AG04450 (cell line): ENCODE measurements around the gene TOPAZ1. TPM values are rescaled to one million over a fixed set of nuclear protein-coding genes. Genes with fewer than 3 reads are reported as not detected.

Experiments
- CTCF ChIA-PET: fragments of 300-600, 350-600 bp; formaldehyde crosslinking; extraction: SDS; loops from one replicate; lab custom pipeline; 2022; ENCODE audit warnings: antibody characterized with exemption, inconsistent platforms; lab: Charles Lee
- POLR2A ChIA-PET: fragments of 350-600 bp; formaldehyde crosslinking; extraction: SDS; loops from one replicate; lab custom pipeline; 2021; ENCODE audit warnings: antibody characterized with exemption, inconsistent platforms; lab: Yijun Ruan, JAX
- DNase-seq: peaks from one replicate; pipeline ENCODE4 v3.0.0-alpha.2; 2011; ENCODE audit warnings: low read depth, low spot score
- H3K27ac ChIP-seq: one replicate; pipeline ENCODE4 v1.5.1; 2012; ENCODE audit warnings: low read depth, low read length, control low read depth
- H3K27me3 ChIP-seq: one replicate; pipeline ENCODE4 v1.6.0; 2012; ENCODE audit warnings: low read length; ENCODE audit not compliant: control insufficient read depth, insufficient read depth
- H3K4me3 ChIP-seq: 2 replicates; pipeline ENCODE4 v1.5.1; 2011; ENCODE audit warnings: mild to moderate bottlenecking, low read depth, low read length, control low read depth
- H3K9me3 ChIP-seq: 2 replicates; pipeline ENCODE4 v1.5.1; 2012; ENCODE audit warnings: low read length; ENCODE audit not compliant: control insufficient read depth, insufficient read depth
- CTCF ChIP-seq: IDR thresholded peaks from 2 replicates; pipeline ENCODE4 v1.5.1; 2011; ENCODE audit warnings: low read depth, low read length, control low read depth, inconsistent platforms
- polyA plus RNA-seq: library from polyadenylated mRNA; depleted of rRNA; stranded (reverse); fragments of >200 nt; gene quantifications from 2 replicates; pipeline ENCODE4 v1.2.3, GENCODE V29; 2011

Gene TOPAZ1
- polyA plus RNA-seq, 1 experiment: not detected

- DNase-seq: no peak
- no peak for TF ChIP-seq CTCF
- CTCF ChIA-PET: interaction anchor here (0.6 to 1.4 kb wide), 6 partner anchors 10 to 1919 kb away, joined by 3 to 8 read pairs (median 4); no protein-coding TSS in a partner anchor
- no peaks in the 10 kb centered on the region for H3K27me3 ChIP-seq
- no peaks in the 10 kb centered on the region for H3K9me3 ChIP-seq
- H3K27ac ChIP-seq: no peak overlapping the region
- H3K4me3 ChIP-seq: no peak overlapping the region
- POLR2A ChIA-PET: no interaction called here
These were observed 6.9 kb upstream of the TOPAZ1 start for GRCh38 chr3:44234648-44235268.

GRCh38 chr3:44235604-44236484 lies 5.8 kb upstream of the TOPAZ1 start:
- H3K27ac ChIP-seq: no peak overlapping the region
- POLR2A ChIA-PET: no interaction called here
- no peak overlapping the region for H3K4me3 ChIP-seq
- TF ChIP-seq CTCF: peak; percentile 79
- CTCF ChIA-PET: interaction anchor here (0.5 to 1.7 kb wide), 11 partner anchors 8 to 733 kb away, joined by 3 to 6 read pairs (median 4); no protein-coding TSS in a partner anchor
- H3K9me3 ChIP-seq: no peaks in the 10 kb centered on the region
- peak; percentile 60 for DNase-seq
- no peaks in the 10 kb centered on the region for H3K27me3 ChIP-seq

- no peak overlapping the region for H3K27ac ChIP-seq
- H3K9me3 ChIP-seq: peaks cover 1% of the 10 kb centered on the region; the same call in 1 of the 2 replicates
- DNase-seq: no peak
- no peaks in the 10 kb centered on the region for H3K27me3 ChIP-seq
- H3K4me3 ChIP-seq: no peak overlapping the region
- TF ChIP-seq CTCF: no peak
- CTCF ChIA-PET: interaction anchor here (0.6 to 1.7 kb wide), 6 partner anchors 9 to 692 kb away, joined by 3 to 5 read pairs (median 4); no protein-coding TSS in a partner anchor
- POLR2A ChIA-PET: no interaction called here
These were observed 5.2 kb upstream of the TOPAZ1 start for GRCh38 chr3:44236485-44236908.

GRCh38 chr3:44237161-44237560 lies 4.5 kb upstream of the TOPAZ1 start:
- H3K4me3 ChIP-seq: no peak overlapping the region
- H3K9me3 ChIP-seq: peaks cover 8% of the 10 kb centered on the region; the same call in 1 of the 2 replicates
- no peaks in the 10 kb centered on the region for H3K27me3 ChIP-seq
- no peak for DNase-seq
- no peak overlapping the region for H3K27ac ChIP-seq
- POLR2A ChIA-PET: no interaction called here
- no peak for TF ChIP-seq CTCF
- CTCF ChIA-PET: interaction anchor here (0.6 to 1.7 kb wide), 4 partner anchors 10 to 693 kb away, joined by 3 to 5 read pairs (median 4); no protein-coding TSS in a partner anchor
